ENCODE data around the gene VCAM1.
"Not testable (repeated sequence)": the region's sequence is repeated elsewhere in the genome, so short reads cannot be mapped to it uniquely, and the experiment has no call there.

VCAM1 gene

DNA sequence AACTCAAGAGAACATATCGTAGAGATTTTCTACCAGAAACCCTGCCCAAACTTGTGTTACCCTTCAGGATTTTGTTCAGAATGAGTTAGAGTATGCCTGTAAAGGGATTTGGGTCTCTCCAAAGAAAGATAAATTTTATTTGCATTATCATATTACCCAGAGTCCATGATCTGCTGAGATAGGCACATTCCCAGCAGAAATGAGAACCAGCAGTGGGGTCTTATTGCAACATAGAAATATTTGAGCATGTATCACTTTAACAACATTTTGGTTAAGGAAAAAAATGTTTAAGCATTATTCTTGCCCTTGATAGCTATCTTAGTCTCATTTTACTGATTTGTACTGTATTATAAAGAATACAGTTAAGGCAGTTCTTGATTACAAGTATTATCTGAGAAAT is 10.6 kb downstream of the VCAM1 start:
- DNase-seq = no peak

DNA sequence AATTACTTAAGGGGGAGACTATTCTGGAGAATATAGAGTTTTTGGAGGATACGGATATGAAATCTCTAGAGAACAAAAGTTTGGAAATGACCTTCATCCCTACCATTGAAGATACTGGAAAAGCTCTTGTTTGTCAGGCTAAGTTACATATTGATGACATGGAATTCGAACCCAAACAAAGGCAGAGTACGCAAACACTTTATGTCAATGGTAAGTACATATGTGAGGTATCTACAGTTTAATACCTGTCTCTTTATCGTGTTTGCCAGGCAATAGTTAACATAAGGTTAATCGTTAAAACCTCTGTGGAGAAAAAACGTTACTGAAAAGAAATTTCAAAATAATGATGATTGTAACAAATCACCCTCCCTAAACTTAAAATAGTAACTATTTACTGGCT is 11.8 kb downstream of the VCAM1 start:
- DNase-seq = no peak

DNA sequence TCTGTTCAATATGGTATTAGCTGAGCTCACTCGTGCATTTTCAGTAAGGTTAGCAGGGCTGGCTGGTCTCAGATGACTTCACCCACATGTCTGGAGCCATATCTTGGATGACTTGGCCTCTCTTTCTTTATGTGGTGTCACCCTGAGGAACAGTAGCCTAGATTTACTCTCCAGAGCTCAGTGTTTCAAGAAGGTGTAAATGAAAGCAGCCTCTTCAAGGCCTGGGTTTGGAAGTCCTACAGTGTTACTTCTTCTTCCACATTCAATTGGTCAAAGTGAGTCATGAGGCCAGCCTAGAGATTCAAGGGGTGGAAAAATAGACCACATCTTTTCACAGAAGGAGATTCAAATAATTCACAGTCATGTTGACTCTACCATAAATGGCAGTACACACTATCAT is 12.2 kb downstream of the VCAM1 start:
- peak; percentile 6 for DNase-seq

DNA sequence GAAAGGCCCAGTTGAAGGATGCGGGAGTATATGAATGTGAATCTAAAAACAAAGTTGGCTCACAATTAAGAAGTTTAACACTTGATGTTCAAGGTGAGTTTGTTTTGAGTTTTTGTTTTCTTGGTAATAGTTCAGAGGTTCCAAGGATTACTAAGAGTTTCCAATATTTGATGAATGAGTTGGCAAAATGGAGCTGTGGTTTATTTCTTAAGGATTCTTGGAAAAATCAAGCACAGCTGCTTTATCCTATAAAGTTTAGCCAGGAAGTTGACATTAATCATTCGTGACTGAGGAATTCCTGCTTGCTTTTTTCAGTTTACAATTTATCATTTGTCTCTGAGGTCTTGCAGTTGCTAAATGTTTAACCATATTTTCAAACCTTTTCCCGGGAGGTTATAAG is 15.1 kb downstream of the VCAM1 start:
- no peak for DNase-seq

DNA sequence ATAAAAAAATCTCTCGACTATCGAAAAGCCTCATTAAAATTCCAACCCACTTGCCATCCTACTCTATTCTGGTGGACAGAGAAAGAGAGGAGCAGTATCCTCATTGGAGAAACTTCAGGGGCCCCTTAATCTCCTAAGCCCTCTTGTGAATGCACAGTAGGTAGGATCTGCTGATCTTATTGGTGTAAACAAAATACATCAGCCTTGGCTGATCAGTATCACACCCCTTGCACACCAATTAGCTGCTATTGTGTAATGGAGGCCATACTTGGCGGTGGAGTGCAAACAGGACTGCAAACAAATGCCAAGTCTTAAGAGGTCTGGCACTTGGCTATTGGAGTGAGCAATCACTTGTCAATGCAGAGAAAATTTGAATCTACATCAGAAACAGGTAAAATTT is 15.7 kb downstream of the VCAM1 start:
- DNase-seq = no peak

DNA sequence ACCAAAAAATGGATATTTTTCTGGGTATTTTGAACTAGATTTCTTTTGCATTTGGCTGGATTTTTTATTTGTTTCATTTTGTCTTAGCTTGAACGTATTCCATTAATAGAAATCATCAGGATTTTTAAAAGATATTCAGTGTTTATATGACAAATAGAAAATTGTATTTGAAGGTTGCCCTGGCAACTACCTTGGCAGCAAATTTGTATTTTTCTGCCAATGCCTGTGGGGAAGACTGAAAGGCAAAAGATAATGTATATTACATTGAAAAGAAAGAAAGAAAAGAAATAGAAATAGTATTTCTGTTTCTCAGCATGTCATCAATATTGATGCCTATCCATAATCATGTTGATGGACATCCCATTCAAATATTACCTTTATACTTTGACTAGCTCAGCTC is 16.8 kb downstream of the VCAM1 start:
- DNase-seq = no peak

DNA sequence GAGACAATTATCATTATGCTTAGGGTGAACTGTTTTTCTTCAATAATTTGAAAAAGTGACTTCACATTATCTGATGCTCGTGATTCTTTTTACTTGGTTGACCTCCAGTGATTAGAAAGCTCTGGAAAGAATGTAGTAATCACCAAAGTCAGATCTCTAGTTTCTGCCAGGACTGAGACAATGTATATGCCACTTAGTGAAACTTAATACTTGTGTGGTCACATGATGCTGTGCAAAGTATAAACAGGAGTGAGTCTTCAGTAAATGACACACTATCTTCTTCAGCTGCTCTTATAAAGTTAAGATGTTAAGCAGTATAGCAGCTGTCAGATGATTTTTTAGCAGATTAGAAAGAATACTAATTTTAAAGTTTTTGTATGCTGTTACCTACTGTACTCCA is 17.2 kb downstream of the VCAM1 start:
- no peak for DNase-seq

DNA sequence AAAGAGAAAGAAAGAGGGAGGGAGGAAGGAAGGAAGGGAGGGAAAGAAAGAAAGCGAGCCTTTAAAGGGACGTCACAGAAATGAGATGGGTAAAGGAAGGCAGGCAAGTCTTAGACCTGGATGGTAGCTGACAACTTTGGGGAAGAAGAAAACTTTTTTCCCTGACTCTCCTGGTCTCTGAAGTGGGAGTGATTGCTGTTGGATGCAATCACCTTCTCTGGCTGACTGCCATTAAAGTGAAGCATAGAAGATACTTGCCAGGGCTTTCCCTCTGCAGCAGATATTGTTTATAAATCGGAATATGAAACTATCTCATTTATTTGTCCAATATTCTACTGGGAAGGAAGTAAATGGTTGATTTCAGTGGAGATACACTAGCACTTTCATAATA is 27.0 kb downstream of the VCAM1 start:
- DNase-seq = no peak

DNA sequence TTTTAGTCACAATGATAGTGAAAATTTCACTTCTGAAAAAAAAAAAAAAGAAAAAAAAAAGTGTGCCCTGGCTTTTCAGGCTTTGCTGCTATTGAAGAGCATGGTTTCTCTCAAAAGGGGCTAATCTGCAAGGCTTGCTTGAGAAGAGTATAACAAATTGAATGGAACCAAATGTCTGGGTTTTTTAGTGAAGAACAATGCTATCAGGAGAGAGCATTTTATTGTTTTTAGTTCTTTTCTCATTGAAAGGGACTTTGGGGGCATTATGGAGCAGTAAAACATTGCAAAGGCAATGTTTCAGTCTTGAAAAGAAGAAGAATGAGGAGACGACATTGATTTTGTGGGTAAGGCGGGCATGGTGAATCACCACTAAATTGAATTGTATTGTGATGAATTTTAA is 28.2 kb downstream of the VCAM1 start:
- DNase-seq = no peak

DNA sequence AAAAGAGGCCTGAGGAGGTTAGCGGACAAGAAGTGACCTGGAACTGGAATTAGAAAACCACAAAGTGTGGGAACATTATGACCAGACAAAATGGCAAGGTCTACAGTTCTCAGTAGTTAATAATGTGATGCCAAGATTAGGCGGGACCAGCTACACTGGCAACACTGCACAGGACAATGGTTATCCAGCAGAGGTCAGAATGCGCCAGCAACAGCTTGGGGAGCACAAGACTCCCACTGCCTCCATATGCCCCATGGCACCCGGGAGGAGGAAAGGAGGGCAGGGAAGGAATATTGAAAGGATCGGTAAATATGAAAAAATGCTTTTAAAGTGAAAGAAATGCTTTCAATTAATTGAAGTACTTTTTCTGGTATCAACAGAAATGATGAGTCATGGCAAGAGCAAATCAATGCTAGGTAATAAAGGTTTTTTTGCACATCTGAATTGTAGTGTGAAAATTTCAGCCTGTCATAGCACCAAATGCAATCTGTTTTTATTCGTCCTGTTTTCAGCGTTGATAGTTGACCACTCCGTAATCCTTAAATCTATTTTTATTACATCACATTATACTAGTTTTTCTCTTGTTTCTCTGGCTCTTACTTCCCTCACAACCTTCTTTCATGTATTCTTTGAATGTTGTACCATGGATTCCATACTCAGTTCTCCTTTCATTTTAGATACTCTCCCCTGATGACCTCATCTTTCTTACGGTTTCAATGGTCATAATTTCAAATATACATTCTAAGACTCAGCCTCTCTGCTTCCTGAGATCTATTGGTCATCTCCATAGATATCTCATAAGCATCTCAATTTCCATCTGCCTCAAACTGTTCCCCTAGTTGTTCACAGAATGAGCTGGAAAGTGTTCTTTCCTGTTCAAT is 30.7 kb downstream of the VCAM1 start:
- peak; percentile 62 for DNase-seq

DNA sequence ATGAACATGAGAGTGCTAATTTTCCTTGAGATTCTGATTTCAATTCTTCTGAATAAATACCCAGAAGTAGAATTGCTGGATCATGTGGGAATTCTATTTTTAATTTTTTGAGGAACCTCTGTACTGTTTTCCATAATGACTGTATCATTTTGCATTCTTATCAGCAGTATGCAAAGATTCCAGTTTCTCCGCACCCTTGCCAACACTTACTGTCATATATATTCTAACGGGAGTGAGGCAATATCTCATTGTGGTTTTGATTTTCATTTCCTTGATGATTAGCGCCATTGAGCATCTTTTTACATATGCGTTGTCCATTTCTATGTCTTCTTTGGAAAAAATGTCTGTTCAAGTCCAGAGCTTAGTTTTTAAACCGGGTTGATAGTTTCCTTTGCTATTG is 33.2 kb downstream of the VCAM1 start:
- DNase-seq = no peak

DNA sequence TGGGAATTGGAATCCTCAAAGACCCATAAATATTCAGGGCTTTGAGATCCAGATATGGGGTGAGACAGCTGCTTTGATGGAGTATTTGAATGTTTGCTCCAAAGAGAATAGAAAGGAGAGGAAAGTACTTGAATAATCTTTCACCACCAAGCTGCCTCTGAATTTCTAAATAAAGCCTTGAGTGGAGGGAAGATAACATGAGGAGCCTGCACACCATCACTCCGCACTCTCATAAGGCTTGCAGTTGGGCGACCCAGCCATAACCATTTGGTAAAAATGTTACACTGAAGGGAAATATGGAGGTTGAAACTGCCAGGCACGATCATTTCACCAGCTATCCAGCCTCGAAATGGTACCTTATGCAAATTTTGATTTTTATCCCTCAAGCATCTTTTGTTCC is 38.4 kb downstream of the VCAM1 start:
- no peak for DNase-seq

DNA sequence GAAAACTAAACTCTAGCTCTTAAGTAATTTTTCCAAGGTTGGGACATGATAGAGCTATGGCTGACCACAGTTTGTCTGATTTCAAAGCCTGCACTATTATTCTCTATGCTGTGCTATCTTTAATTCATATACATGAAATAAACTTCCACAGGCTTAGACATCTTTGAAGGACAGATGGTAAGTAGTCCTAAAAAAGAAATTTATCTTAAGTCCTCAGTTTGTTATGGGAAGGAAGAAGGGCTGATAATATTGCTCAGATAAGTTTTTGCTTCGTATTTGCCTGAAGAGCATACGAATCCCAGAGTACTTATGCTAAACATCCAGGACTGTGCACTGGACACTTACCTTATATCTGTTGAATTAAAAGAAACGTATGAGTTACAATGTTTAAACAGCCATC is 39.6 kb downstream of the VCAM1 start:
- no peak for DNase-seq

DNA sequence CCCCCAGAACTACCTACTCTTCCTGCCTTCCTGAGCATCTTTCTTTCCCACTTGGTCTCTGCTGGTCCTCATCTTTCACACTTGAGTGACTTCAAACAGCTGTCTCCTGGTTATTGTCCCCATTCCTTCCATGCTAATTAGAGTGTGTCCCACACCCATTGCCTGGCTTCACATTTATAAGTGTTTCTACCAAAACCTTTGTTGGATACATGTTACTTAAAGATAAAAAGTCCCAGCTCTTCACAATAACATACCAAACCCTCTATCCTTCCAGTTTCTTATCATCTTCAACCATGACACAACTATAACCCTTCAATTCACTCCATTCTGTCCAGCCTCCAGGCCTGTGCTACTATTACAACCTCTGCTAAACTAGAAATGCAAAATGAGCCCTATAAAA is 41.0 kb downstream of the VCAM1 start:
- no peak for DNase-seq

DNA sequence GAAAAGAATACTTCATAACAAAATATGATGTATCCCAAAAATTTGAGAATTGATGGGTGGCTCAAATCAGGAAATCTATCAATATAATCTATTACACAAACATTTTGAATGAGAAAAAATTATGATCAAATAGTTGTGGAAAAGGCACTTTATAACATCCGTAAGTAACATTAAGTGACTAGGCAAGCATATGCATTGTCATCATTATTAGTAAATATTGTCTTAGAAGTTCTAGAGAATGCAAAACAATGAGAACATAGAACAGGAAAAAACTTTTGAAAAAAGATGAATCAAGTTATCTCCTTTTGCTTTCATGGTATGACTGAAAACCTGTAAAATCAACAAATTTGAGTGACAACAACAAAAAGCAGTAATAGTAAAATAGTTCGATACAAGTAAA is 42.9 kb downstream of the VCAM1 start:
- no peak for DNase-seq

DNA sequence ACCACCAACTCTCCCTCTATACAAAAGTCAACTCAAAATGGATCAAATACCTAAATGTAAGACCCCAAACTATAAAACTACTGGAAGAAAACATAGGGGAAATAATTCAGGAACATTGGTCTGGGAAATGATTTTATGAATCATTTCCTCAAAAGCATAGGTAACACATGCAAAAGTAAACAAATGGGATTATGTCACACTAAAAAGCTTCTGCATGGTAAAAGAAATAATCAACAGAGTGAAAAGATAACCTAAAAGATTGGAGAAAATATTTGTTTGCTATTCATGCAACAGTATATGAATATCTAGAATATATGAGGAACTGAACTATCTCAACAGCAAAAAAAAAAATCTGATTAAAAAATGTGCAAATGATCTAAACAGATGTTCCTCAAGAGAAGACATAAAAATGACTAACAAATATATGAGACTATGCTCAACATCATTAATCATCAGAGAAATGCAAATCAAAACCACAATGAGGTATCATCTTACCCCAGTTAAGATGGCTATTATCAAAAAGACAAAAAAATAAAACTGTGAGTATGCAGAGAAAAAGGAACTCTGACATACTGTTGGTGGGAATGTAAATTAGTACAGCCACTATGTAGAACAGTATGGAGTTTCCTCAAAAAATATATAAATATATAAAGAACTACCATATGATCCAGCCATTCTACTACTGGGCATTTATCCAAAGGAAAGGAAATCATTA is 47.8 kb downstream of the VCAM1 start:
- DNase-seq = no peak

DNA sequence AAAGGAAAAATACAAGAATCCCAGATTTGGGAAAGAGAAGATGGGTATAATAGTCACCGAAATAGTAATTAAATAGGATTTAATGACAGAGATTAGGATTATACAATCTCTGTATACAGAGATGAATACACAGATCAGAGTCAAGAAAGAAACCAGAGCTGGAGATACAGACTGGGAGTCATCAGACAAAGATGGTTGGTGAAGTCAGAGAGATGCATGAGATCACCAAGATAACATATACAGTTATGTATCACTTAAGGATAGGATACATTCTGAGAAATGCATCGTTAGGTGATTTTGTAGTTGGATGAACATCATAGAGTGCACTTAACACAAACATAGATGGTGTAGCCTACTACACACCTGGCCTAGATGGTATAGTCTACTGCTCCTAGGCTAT is 49.8 kb downstream of the VCAM1 start:
- no peak for DNase-seq

DNA sequence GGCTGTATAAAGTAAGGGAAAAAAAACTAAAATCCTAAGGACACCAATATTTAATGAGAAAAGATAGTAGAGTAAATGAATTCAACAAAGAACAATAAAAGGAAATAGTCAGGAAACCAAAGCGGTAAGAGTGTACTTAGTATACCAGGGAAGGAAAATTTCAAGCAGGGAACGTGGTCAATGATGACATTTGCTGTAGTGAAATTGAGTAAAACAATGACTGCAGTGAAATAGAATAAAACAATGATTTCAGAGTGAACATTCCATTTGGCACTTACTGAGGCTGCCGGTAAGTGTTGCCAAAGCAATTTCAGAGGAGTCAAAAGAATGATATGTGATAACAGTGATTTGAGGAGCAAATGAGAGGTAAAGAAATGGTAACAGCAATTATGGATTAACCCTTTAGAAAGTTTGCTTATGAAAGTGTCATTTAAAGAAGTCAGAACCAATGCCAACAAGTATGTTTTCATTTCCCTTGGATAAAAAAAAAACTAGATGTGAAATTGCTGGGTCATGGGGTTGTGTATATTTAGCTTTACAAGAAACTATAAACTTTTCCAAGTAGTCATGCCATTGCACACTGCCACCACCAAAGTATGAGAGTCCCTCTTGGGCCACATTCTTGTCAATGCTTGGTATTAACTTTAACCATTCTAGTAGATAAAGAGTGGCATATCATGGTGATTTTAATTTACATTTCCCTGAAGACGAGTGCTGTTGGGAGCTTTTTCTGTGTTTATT is 50.5 kb downstream of the VCAM1 start:
- DNase-seq = peak; percentile 72

DNA sequence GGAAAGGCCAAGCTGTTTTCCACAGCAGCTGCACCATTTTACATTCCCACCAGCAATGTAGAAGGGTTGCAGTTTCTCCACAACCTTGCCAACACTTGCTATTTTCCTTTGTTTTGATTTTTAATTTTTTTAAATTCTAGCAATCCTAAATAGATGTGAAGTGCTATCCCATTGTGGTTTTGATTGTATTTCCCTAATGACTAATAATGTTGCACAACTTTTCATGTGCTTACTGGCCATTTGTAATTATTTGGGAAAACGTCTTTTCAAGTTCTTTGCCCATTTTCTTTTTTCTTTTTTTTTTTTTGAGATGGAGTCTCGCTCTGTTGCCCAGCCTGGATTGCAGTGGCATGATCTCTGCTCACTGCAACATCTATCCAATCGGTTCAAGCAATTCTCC is 53.9 kb downstream of the VCAM1 start:
- no peak for DNase-seq

DNA sequence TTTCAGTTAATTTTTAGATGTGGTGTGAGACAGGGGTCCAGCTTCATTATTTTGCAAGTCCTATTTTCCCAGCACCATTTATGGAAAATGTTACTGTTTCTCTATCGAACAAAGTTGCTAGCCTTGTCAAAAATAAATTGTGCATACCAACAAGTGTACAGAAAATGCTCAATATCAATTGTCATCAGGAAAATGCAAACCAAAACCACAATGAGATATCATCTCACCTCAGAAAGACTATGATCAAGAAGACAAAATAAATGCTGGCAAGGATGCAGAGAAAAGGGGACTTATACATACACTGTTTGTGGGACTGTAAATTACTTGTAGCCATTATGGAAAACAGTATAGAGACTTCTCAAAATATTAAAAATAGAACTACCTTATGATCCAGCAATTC is 54.8 kb downstream of the VCAM1 start:
- no peak for DNase-seq

DNA sequence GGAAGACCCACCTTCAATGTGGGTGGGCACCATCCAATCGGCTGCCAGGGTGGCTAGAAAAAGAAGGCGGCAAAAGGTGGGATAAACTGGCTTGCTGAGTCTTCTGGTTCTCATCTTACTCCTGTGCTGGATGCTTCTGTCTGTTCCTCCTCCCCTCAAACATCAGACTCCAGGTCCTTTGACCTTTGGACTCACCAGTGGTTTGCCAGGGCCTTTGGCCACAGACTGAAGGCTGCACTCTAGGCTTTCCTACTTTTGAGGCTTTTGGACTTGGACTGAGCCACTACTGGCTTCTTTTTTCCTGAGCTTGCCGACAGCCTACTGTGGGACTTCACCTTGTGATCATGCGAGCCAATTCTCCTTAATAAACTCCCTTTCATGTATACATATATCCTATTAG is 55.9 kb downstream of the VCAM1 start:
- no peak for DNase-seq

DNA sequence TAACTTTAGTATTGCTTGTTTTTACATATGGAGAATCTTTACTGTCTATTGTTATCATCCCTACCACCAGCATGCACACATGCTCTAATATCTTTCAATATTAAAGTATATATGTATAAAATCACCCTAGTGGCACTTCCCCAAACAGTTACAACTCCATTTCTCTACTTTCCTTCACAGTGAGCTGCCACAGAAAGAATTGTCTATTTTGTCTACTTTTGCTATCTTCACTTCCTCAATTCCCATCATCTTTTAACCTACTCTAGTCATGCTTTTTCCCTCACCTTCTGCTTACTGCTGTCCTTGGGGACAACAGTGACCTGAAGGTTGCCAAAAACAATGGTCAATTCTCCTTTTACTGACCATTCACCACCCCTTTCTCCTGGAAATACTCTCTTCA is 59.2 kb downstream of the VCAM1 start:
- peak; percentile 69 for DNase-seq

DNA sequence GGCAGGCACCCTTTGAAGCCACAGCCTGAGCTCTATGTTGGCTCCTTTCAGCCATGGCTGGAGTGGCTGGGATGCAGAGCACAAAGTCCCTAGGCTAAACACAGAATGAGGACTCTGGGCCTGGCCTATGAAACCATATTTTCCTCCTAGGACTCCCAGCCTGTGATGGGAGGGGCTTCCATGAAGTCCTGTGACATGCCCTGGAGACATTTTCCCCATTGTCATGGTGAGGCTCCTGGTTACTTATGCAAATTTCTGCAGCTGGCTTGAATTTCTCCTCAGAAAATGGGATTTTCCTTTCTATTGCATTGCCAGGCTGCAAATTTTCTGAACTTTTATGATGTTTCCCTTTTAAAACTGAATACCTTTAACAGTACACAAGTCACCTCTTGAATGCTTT is 61.3 kb downstream of the VCAM1 start:
- no peak for DNase-seq

DNA sequence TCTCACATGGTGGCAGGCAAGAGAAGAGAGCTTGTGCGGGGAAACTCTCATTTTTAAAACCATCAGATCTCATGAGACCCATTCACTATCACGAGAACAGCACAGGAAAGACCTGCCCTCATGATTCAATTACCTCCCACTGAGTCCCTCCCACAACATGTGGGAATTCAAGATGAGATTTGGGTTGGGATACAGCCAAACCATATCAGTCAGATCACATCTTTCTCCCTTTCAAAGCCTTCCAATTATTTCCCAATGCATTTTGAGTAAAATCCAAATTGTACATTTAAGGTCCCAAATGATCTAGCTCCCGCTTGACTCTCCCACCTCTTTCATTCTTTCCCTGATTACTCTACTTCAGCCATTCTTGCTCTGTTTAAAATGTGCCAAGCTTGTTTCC is 62.2 kb downstream of the VCAM1 start:
- not testable (repeated sequence) for DNase-seq

Measured in MV-4-11 (cell line).